Kidney (tissue), 14 donors: ENCODE results near the gene SMIM12. TPM values are rescaled to one million over a fixed set of nuclear protein-coding genes. Genes with fewer than 3 reads are reported as not detected.

Experiments
- DNase-seq, 5 donors: peaks; one replicate each; pipeline ENCODE4 v3.0.0-alpha.2; 2013 to 2020
- FAIRE-seq: peaks from 2 replicates; lab custom pipeline; 2012; peaks lifted over from hg19 to GRCh38; lab: Jason Lieb, UNC
- H3K27ac ChIP-seq, 2 donors: one replicate each; pipeline ENCODE4 v1.7.0; 2013; ENCODE audit warnings: low read depth in 2 of 2, low read length in 2 of 2, inconsistent platforms in 1 of 2
- H3K27me3 ChIP-seq: one replicate; pipeline ENCODE4 v1.7.1; 2013; ENCODE audit warnings: low read length, inconsistent platforms; ENCODE audit not compliant: control insufficient read depth, insufficient read depth
- H3K36me3 ChIP-seq, 3 donors: one replicate each; pipeline versions ENCODE4 v1.7.0 to v1.7.1; 2013; ENCODE audit warnings: low read length in 3 of 3, control low read depth in 1 of 3, inconsistent platforms in 1 of 3; ENCODE audit not compliant: insufficient read depth in 3 of 3, control insufficient read depth in 2 of 3
- H3K4me1 ChIP-seq, 3 donors: one replicate each; pipeline versions ENCODE4 v1.7.0 to v1.7.1; 2013; ENCODE audit warnings: low read length in 3 of 3, inconsistent platforms in 1 of 3, low read depth in 1 of 3; ENCODE audit not compliant: control insufficient read depth in 2 of 3, insufficient read depth in 2 of 3
- H3K4me3 ChIP-seq, 3 donors: one replicate each; pipeline versions ENCODE4 v1.7.0 to v1.8.1; 2013; ENCODE audit warnings: low read length in 3 of 3, control low read depth in 1 of 3, inconsistent platforms in 1 of 3
- H3K9ac ChIP-seq, 3 donors: one replicate each; pipeline versions ENCODE4 v1.7.0 to v1.7.1; 2013; ENCODE audit warnings: low read length in 3 of 3, control low read depth in 1 of 3, inconsistent platforms in 1 of 3
- H3K9me3 ChIP-seq, 3 donors: one replicate each; pipeline versions ENCODE4 v1.7.0 to v1.7.1; 2013; ENCODE audit warnings: low read length in 3 of 3, control low read depth in 1 of 3, inconsistent platforms in 1 of 3; ENCODE audit not compliant: control insufficient read depth in 2 of 3, insufficient read depth in 1 of 3
- intact Hi-C: fragments of 100-400 bp; cut with DNase I; formaldehyde crosslinking; loops from one replicate; pipeline ENCODE4 v1.11.1; 2022
- polyA plus RNA-seq: library from polyadenylated mRNA; stranded (reverse); fragments of 350-450 nt; fragmentation: Illumina TruSeq; extraction: RNeasy Lipid Tissue Mini Kit (QIAGEN cat#74804); gene quantifications from one replicate; pipeline ENCODE4 v1.2.3, GENCODE V29; 2014; ENCODE audit warnings: low read depth, low replicate concordance; ENCODE audit not compliant: insufficient read depth
- total RNA-seq: library from RNA; stranded (reverse); fragmentation: NEBNext Ultra II Directional; extraction: Animal tissue kit (Norgen Biotek cat#: 25700); gene quantifications from one replicate; pipeline ENCODE4 v1.2.1, GENCODE V29; 2021
- TF ChIP-seq, protein P1 (sequence below): IDR thresholded peaks from 3 replicates; pipeline ENCODE4 v1.5.1; 2012; ENCODE audit warnings: mild to moderate bottlenecking, moderate library complexity, borderline replicate concordance; ENCODE audit not compliant: insufficient read depth; ENCODE audit errors: extremely low read depth
- donor health status: control.
- donor health status: control.
- donor health status: control.
- donor health status: control.
- donor health status: control.
- donor health status: DM: yes; HTN: yes; CAD: no.
- donor health status: Normal renal cell carcinoma (clear cell type).

SMIM12 gene
- total and polyA plus RNA-seq, 2 donors from 2014 or later, result 49.2 to 85.9 TPM

DNA sequence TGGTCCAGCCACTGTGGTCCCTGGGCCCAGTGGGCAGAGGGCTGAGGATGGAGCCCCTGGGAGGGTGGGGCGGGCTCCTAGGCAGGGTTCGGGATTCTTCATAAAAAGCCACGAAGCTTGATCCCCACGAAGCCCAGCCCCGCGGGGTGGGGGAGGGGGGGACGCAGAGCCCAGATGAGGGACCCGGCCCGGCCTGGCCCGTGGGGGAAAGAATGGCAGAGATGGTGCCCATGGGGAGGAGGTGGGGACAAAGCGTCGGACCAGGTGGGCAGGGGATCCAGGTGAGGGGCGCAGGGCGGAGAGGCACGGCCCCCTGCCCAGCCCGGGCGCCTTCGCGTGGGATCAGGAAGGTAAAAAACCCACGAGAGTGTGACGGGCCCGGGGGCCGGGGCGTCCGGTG is 6.0 kb upstream of the SMIM12 start:
- H3K4me3 ChIP-seq, result peak overlapping the region in 1 of 3 donors; percentile 79
- intact Hi-C loops, result no loop called here
- peak overlapping the region in 1 of 2 donors; percentile 92 for H3K27ac ChIP-seq
- DNase-seq (peak in 2 of 5 donors; percentile 58 to 76), FAIRE-seq (no peak)
- peaks cover 0 to 2% (median 0%) of the 10 kb centered on the region in 3 donors for H3K4me1 ChIP-seq
- TF ChIP-seq, protein P1, sequence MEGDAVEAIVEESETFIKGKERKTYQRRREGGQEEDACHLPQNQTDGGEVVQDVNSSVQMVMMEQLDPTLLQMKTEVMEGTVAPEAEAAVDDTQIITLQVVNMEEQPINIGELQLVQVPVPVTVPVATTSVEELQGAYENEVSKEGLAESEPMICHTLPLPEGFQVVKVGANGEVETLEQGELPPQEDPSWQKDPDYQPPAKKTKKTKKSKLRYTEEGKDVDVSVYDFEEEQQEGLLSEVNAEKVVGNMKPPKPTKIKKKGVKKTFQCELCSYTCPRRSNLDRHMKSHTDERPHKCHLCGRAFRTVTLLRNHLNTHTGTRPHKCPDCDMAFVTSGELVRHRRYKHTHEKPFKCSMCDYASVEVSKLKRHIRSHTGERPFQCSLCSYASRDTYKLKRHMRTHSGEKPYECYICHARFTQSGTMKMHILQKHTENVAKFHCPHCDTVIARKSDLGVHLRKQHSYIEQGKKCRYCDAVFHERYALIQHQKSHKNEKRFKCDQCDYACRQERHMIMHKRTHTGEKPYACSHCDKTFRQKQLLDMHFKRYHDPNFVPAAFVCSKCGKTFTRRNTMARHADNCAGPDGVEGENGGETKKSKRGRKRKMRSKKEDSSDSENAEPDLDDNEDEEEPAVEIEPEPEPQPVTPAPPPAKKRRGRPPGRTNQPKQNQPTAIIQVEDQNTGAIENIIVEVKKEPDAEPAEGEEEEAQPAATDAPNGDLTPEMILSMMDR, result no peak
- H3K36me3 ChIP-seq, result no peaks in the 10 kb centered on the region
- no peaks in the 10 kb centered on the region for H3K27me3 ChIP-seq
- H3K9ac ChIP-seq, result peak overlapping the region in 1 of 3 donors; percentile 75
- no peaks in the 10 kb centered on the region for H3K9me3 ChIP-seq

DNA sequence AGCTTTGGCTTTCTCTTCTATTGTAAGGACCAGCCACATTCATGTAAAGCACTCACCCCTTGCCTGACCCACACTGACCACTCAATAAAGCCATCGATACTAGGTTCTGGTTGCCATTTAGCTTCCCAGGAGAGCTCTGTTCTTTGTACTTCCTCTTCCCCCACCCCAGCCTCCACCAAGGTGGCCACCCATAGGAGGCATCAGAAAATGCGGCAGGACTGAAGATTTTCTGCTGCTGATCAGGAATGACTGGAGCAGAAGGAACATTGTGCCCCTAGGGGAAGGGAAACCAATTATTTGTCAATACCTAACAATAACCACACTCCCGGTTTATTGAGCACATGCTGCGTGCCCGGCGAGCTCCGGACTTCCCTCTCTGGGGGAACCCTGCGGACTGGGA is 5.2 kb upstream of the SMIM12 start:
- DNase-seq (no peak), FAIRE-seq (no peak)

DNA sequence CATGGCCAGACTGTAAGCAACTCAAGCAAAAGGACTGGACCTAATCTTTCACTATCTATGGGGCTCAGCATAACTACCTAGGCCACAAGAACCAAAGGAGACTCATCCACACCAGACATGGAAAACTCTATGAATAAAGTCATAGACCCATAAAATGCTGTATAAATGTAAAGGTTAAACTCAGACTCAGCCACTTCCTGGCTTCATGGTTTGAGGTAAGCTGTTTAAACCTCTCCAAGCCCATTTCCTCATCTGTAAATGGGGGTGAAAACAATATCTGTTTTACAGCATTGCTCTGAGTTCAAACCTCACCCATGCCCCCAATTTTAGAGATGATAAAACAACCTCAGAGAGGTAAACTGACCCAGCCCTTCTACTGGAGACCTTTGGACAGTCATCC is 4.0 kb upstream of the SMIM12 start:
- Histone ChIP-seq H3K36me3 (no peaks in the 10 kb centered on the region), H3K4me3 (no peak overlapping the region), H3K4me1 (peaks cover 2 to 12% (median 6%) of the 10 kb centered on the region in 3 donors), H3K9ac (no peak overlapping the region), H3K9me3 (no peaks in the 10 kb centered on the region), H3K27me3 (no peaks in the 10 kb centered on the region), H3K27ac (no peak overlapping the region)
- TF ChIP-seq, protein P1, result no peak
- FAIRE-seq (no peak), DNase-seq (no peak)
- intact Hi-C loops, result no loop called here

More for the DNA sequence above, 5.2 kb upstream of the SMIM12 start:
- intact Hi-C loops, result no loop called here
- H3K4me3 ChIP-seq, result no peak overlapping the region
- H3K9ac ChIP-seq, result no peak overlapping the region
- H3K4me1 ChIP-seq, result peaks cover 0 to 5% (median 0%) of the 10 kb centered on the region in 3 donors
- H3K27me3 ChIP-seq, result no peaks in the 10 kb centered on the region
- no peak overlapping the region for H3K27ac ChIP-seq
- H3K9me3 ChIP-seq, result no peaks in the 10 kb centered on the region
- H3K36me3 ChIP-seq, result no peaks in the 10 kb centered on the region
- TF ChIP-seq, protein P1, result no peak

DNA sequence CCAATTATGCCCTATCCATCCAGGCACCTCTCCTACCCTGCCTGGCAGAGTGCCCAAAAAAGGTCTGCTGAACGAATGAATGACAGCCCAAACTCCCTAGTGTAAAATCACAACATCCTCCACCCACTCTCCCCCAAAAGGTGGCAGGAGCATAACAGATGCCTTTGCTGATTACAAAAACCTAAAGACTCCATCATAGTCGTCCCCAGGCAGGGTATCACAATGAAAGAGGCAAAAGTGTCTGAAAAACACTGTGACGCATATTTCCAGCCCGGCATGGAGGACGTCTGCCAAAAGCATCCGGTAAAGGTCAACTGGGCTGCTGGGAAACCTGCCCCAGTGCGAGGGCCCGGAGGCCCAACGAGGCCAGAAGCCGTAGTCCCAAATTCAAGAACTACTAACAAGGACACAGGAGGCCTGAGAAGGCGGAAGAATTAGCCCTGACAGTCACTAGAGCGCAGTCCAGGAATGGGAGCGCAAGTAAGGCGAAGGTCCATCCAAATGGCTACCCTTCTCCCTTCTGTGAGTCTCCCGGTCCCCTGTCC is 576 bp downstream of the SMIM12 start:
- H3K27ac ChIP-seq, result peak overlapping the region; percentile 83 to 90
- no peak for FAIRE-seq
- H3K36me3 ChIP-seq, result peaks cover 0 to 15% (median 9%) of the 10 kb centered on the region in 3 donors
- peak overlapping the region; percentile 95 to 100 (median 100) for H3K4me3 ChIP-seq
- TF ChIP-seq, protein P1, result no peak
- no peaks in the 10 kb centered on the region for H3K27me3 ChIP-seq
- intact Hi-C loops, result no loop called here
- H3K9me3 ChIP-seq, result no peaks in the 10 kb centered on the region
- H3K9ac ChIP-seq, result peak overlapping the region; percentile 92 to 99 (median 95)
- DNase-seq, result no peak
- peaks cover 3 to 11% (median 11%) of the 10 kb centered on the region in 3 donors for H3K4me1 ChIP-seq
